LNCAP (cell line): ENCODE results near the gene MDM2.

Source experiments
- TF ChIP-seq, protein P1 (sequence below): fragments of 450-650 bp; IDR thresholded peaks from 2 replicates; pipeline ENCODE4 v1.5.1; 2017; ENCODE audit warnings: mild to moderate bottlenecking

Gene MDM2

GRCh38 chr12:68900241-68900640, 92.3 kb downstream of the MDM2 start:
- TF ChIP-seq, protein P1, sequence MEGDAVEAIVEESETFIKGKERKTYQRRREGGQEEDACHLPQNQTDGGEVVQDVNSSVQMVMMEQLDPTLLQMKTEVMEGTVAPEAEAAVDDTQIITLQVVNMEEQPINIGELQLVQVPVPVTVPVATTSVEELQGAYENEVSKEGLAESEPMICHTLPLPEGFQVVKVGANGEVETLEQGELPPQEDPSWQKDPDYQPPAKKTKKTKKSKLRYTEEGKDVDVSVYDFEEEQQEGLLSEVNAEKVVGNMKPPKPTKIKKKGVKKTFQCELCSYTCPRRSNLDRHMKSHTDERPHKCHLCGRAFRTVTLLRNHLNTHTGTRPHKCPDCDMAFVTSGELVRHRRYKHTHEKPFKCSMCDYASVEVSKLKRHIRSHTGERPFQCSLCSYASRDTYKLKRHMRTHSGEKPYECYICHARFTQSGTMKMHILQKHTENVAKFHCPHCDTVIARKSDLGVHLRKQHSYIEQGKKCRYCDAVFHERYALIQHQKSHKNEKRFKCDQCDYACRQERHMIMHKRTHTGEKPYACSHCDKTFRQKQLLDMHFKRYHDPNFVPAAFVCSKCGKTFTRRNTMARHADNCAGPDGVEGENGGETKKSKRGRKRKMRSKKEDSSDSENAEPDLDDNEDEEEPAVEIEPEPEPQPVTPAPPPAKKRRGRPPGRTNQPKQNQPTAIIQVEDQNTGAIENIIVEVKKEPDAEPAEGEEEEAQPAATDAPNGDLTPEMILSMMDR: no peak
